Measurements from ENCODE around the gene B4GALT2.

B4GALT2 gene

GRCh38 chr1:43985984-43986595 is 7.1 kb downstream of the B4GALT2 start:
- no peak for DNase-seq (ENCODE audit: low read depth)

GRCh38 chr1:43986712-43987111 is 7.7 kb downstream of the B4GALT2 start:
- DNase-seq (ENCODE audit: low read depth), result no peak

GRCh38 chr1:43987159-43987902 is 8.3 kb downstream of the B4GALT2 start:
- DNase-seq (ENCODE audit: low read depth), result no peak

- DNase-seq (ENCODE audit: low read depth), result no peak
Measured at GRCh38 chr1:43990271-43991199, 11.5 kb downstream of the B4GALT2 start.

- DNase-seq (ENCODE audit: low read depth), result no peak
Measured at GRCh38 chr1:43991200-43991475, 12.1 kb downstream of the B4GALT2 start.

DNA sequence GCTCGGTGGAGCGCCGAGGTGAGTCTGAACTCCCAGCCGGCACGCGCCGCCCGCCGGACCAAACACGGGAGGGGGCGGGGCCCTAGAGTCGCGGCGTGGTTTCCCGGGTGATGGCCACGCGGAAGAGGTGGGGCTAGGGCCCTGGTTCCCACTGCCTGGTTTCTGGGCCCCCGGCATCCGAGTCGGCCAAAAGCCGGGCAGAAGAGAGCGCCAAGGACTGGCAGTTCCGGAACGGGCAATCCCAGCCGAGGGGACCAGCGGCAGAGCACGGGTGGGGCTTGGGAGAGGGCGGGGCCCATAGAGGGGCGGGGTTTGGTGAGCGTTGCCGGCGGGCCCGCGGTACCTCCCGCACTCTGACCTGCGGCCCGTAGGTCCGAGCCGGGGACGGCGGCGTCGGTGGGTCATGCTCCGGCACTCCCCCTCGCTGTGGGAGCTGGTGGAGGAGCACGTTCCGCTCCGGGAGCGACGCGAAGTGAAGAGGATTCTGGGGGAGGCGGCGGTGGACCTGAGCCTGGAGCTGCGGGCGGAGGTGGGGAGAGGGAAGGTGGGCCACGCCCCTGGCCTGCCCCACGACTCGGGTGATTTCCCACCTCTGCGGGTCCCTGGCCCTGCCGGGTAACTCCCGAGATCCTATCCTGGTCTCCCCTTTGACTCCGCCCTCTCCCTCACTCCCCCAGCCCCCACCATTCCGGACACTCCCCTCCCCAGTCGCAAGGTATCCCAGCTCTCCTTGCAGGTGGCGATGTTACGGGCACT is 12.6 kb downstream of the B4GALT2 start, which contains the start of gene CCDC24:
TSS of gene CCDC24 (plus strand) at position 124 of the 756 bp plus-strand sequence. CDS start at position 404, 280 bp downstream.
- peak; percentile 51 for DNase-seq (ENCODE audit: low read depth)

DNA sequence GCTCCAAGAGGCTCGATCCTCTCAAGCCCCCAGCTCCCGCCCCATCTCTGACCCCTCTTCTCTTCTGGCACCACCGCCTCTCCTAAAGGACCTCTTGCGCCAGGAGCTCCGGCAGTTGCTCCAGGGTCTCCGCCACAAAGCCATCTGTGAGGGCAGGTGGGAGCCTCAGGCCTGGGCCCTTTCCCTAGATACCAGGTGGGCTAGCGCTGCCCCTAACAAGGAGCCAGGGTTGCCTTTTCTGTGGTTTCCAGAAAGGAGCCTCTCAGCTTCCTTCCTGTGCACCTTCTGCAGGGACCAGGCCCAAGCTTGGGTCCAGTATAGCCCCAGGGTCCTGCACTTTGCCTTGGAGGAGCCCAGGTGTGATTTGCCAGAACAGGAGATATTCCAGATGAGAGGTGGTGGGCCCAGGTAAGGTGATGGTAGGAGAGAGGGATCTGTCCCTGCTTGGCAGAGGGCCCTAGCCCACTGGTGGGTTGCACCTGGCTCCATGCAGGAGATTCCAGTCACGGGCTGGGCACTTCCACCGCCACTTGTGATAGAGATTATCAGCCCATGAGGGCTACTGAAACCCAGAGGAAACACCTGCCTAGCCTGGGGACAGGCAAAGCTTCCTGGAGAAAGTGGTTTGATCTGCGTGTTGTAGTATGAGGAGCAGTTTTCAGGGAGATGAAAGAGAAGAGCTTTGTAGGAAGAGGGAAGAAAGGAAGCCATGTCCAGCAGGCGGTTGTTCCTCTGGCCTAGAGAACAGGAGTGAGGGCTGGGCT is 13.4 kb downstream of the B4GALT2 start:
- no peak for DNase-seq (ENCODE audit: low read depth)

- DNase-seq (ENCODE audit: low read depth), result no peak
Measured at GRCh38 chr1:43993206-43993914, 14.3 kb downstream of the B4GALT2 start.

- no peak for DNase-seq (ENCODE audit: low read depth)
Measured at GRCh38 chr1:43994071-43994470, 15.1 kb downstream of the B4GALT2 start.

DNA sequence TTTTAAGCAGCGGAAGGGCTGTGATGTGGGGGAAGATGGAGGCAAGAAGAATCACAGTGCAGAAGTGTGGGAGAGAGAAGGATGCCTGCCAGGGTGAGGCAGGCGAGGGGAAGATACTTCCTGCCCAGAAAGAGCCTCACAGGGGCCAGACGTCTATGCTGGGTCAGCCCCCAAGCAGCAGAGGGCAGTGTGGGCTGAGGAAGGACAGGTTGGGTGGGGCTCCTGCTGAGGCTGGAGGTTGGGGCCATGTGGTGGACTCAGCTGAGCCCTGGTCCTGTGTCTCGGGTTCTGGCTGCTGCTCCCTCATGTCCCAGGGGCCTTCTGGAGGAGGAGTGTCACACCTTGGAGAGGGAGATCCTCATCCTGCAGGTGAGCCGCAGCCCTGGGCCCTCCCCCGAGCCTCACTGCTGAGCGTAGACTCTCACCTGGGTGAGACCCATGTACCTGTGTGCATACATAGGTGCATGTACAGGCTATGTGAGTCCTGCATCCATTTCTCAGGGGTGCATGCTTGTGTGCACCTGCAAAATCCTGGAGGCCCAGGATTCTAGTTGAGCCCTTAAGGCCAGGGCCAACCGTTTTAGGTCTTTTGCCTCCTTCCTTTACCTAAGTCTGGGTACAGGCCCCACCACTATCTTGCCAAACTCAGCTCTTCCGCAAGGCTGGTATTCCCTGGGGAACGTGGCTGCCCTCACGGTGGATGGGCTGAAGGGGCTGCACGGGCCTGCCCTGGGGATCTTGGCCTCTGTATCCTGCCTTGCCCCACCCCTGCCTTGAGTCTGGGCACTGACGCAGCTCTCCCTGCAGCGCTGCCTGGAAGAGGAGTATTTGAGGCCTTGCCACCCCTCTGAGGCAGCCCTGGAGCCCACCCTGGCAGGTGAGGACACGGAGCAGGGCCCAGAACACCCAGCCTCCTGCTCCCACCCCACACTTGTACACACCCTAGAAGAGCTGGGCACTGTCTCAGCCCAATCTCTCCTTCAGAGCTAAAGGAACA is 16.1 kb downstream of the B4GALT2 start:
- no peak for DNase-seq (ENCODE audit: low read depth)

DNA sequence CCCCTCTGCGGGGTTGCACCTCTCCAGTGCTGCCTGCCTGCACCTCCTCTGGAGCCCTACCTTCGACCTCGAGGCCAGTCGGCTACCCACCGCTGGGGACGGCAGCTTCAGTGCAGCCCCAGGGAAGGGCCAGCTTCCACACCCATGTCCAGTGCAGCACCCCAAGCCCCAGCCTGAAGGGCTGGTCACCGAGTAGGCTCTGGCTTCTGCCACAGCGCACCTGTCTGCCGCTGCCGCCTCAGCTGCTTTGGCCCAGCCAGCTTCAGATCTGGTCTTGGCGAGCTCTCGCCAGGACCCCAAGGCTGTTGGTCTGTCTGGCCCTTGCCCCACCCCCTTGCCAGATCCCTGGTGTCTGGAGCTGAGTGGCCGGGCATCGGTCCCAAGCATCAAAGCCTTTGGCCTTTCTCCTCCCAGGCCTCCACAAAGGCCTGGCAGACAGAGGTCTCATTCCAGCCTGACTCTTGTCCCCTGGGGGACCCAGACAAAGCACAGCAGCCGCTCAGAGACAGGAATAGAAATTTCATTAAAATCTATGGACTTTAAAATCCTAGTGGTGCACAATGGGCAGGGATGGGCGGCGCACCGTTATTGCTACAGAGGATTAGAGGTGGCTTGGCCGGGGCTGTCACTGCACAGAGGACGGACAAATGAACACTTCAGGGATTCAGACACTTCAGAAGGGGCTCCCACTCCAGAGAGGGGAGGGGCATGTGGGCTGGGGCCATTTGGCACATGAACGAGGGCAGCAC is 17.1 kb downstream of the B4GALT2 start:
- no peak for DNase-seq (ENCODE audit: low read depth)

DNA sequence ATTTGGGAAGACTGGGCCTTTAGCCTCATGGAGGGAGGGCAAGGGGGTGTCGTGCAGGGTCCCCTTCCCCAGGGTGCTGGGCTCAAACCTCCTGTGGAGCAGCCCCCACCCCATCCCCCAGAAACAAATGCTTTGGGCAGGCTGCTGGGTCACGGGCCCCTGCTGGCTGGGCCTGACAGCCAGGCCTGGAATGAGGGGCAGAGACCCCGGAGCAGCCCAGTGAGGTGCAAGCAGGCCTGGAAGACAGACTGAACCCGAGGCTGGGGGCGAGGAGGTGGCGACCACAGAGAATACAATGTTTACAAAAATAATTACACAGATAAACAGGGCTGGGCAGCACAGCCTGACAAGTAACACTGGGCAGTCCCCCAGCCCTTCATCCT is 17.7 kb downstream of the B4GALT2 start:
- no peak for DNase-seq (ENCODE audit: low read depth)

GRCh38 chr1:43997295-43997999 is 18.4 kb downstream of the B4GALT2 start:
- no peak for DNase-seq (ENCODE audit: low read depth)

- DNase-seq (ENCODE audit: low read depth), result no peak
Measured at GRCh38 chr1:43998000-43998378, 19.0 kb downstream of the B4GALT2 start.

DNA sequence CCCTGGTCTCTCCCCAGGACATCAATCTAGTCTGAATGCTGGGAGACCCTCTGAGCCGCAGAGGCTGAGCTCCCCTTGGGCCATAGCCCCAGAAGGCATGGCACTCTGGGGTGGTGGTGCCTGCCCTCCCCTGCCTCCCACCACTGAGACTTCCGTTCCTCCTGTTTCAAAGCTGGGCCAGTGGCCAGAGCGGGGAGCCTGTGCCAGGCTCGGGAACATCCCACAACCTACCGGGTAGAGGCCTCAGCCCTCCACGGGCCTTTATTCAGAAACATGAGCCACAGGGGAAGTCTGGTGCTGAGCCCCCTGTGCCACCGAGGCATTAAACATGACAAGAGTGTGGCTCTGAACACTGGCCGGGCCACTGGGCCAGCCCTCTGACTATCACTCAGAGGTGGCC is 20.4 kb downstream of the B4GALT2 start:
- no peak for DNase-seq (ENCODE audit: low read depth)

GRCh38 chr1:44000122-44000665 is 21.2 kb downstream of the B4GALT2 start:
- no peak for DNase-seq (ENCODE audit: low read depth)

GRCh38 chr1:44002165-44002564 is 23.2 kb downstream of the B4GALT2 start:
- no peak for DNase-seq (ENCODE audit: low read depth)

Measured in stimulated activated CD4-positive, alpha-beta T cell treated with anti-CD3 and anti-CD28 coated beads, Interleukin-2, amount 100 ng/mL, for 4 hours (primary cell).